HEK293 (cell line): Measurements from ENCODE around the gene MED15.

Source experiments
- ZFP37 ChIP-seq: fragments of 450-650 bp; formaldehyde crosslinking; IDR thresholded peaks from 2 replicates; pipeline ENCODE4 v1.5.1; 2016; ENCODE audit warnings: missing biosample characterization, missing genetic modification characterization
- ZNF776 ChIP-seq: fragments of 450-650 bp; formaldehyde crosslinking; IDR thresholded peaks from 2 replicates; pipeline ENCODE4 v1.5.0; 2017; ENCODE audit warnings: missing biosample characterization, missing genetic modification characterization, borderline replicate concordance
- TF ChIP-seq, protein P1 (sequence below): fragments of 450-650 bp; formaldehyde crosslinking; IDR thresholded peaks from 2 replicates; pipeline ENCODE4 v1.5.1; 2016; ENCODE audit warnings: missing biosample characterization, missing genetic modification characterization
- TF ChIP-seq, protein P2 (sequence below): fragments of 450-650 bp; formaldehyde crosslinking; IDR thresholded peaks from 2 replicates; pipeline ENCODE4 v1.5.1; 2016; ENCODE audit warnings: missing biosample characterization, missing genetic modification characterization, borderline replicate concordance

DNA sequence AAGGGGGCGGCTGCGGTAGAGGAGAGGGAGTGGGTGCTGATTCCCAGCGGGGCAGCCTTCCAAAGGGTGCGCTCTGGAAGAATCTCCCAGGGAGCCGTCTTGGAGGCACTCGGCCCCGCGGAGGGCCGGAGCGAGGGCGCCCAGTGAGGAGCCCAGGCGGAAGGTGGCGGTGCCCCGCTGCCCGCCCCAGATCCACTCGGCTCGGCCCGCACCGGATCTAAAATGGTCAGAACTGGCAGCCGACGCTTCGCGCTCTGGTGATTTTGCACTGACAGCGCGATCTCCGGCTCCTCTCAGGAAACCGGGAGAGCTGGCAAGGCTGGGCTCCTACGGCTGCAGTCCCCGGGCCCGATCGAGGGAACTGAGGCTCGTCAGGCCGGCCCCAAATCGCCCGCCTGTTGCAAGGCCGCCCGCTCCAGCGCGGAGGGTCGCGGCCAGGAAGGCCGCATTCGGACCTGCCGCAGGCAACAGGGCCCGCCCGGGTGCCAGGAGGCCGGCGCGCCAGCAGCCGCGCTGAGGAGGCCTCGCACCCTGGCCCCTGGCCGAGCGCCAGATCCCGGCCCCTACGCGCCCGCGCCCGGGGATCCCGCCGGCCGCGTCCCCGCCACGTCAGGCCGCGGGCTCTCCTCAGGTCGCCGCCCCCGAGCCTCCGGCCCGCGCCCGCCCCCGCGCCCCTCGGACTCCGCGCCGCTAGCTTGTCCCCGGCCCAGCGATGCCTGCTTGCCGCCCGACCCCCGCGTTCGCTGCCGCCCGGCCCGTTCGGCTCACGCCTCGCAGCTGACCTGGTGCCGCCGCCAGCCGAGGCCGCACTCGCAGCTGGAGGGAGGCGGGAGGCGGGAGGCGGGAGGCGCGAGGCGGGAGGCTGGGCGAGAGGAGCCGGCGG is 12.2 kb upstream of the MED15 start, which contains the start of gene KLHL22:
- TF ChIP-seq, protein P1, sequence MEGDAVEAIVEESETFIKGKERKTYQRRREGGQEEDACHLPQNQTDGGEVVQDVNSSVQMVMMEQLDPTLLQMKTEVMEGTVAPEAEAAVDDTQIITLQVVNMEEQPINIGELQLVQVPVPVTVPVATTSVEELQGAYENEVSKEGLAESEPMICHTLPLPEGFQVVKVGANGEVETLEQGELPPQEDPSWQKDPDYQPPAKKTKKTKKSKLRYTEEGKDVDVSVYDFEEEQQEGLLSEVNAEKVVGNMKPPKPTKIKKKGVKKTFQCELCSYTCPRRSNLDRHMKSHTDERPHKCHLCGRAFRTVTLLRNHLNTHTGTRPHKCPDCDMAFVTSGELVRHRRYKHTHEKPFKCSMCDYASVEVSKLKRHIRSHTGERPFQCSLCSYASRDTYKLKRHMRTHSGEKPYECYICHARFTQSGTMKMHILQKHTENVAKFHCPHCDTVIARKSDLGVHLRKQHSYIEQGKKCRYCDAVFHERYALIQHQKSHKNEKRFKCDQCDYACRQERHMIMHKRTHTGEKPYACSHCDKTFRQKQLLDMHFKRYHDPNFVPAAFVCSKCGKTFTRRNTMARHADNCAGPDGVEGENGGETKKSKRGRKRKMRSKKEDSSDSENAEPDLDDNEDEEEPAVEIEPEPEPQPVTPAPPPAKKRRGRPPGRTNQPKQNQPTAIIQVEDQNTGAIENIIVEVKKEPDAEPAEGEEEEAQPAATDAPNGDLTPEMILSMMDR (tag by site-specific recombination): no peak
- no peak for TF ChIP-seq ZNF776 (tag by site-specific recombination)
- TF ChIP-seq, protein P2, sequence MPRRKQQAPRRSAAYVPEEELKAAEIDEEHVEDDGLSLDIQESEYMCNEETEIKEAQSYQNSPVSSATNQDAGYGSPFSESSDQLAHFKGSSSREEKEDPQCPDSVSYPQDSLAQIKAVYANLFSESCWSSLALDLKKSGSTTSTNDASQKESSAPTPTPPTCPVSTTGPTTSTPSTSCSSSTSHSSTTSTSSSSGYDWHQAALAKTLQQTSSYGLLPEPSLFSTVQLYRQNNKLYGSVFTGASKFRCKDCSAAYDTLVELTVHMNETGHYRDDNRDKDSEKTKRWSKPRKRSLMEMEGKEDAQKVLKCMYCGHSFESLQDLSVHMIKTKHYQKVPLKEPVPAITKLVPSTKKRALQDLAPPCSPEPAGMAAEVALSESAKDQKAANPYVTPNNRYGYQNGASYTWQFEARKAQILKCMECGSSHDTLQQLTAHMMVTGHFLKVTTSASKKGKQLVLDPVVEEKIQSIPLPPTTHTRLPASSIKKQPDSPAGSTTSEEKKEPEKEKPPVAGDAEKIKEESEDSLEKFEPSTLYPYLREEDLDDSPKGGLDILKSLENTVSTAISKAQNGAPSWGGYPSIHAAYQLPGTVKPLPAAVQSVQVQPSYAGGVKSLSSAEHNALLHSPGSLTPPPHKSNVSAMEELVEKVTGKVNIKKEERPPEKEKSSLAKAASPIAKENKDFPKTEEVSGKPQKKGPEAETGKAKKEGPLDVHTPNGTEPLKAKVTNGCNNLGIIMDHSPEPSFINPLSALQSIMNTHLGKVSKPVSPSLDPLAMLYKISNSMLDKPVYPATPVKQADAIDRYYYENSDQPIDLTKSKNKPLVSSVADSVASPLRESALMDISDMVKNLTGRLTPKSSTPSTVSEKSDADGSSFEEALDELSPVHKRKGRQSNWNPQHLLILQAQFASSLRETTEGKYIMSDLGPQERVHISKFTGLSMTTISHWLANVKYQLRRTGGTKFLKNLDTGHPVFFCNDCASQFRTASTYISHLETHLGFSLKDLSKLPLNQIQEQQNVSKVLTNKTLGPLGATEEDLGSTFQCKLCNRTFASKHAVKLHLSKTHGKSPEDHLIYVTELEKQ (tag by site-specific recombination): no peak
- TF ChIP-seq ZFP37 (tag by site-specific recombination): peak; percentile 37; the same call in 1 of the 2 replicates
